HCEC 1CT (cell line): ENCODE results near the gene ADCY2.

Experiments used
- DNase-seq: peaks from one replicate; pipeline ENCODE4 v3.0.0-alpha.2; 2017

Gene ADCY2

GRCh38 chr5:7849681-7850394, 453.9 kb downstream of the ADCY2 start:
- DNase-seq = no peak

GRCh38 chr5:7850395-7851239, 454.7 kb downstream of the ADCY2 start, which contains the start of gene CFAP90:
TSS of gene CFAP90 (minus strand) at chr5:7851133. CDS start at chr5:7851021, 112 bp downstream.
- DNase-seq = no peak

GRCh38 chr5:7851240-7851592, 455.3 kb downstream of the ADCY2 start:
- DNase-seq = no peak

- no peak for DNase-seq
These were observed 455.8 kb downstream of the ADCY2 start for GRCh38 chr5:7851617-7852289.

- DNase-seq = no peak
These were observed 456.6 kb downstream of the ADCY2 start for GRCh38 chr5:7852542-7852941.

GRCh38 chr5:7852988-7853387, 457.1 kb downstream of the ADCY2 start:
- no peak for DNase-seq

GRCh38 chr5:7855611-7856010, 459.7 kb downstream of the ADCY2 start:
- no peak for DNase-seq

- DNase-seq = peak; percentile 34
These were observed 460.9 kb downstream of the ADCY2 start for GRCh38 chr5:7856855-7857254.

GRCh38 chr5:7857361-7857760, 461.4 kb downstream of the ADCY2 start:
- DNase-seq = no peak

- no peak for DNase-seq
These were observed 462.1 kb downstream of the ADCY2 start for GRCh38 chr5:7857926-7858632.

GRCh38 chr5:7866196-7866595, 470.3 kb downstream of the ADCY2 start:
- no peak for DNase-seq

- DNase-seq = no peak
These were observed 471.3 kb downstream of the ADCY2 start for GRCh38 chr5:7867260-7867659.

GRCh38 chr5:7868427-7868772, 472.5 kb downstream of the ADCY2 start:
- no peak for DNase-seq

- DNase-seq = peak; percentile 92
These were observed 473.0 kb downstream of the ADCY2 start, which contains the start of the genes FASTKD3 and MTRR for GRCh38 chr5:7868773-7869473. TSS of gene FASTKD3 (minus strand) at chr5:7869031. CDS start at chr5:7868083, 948 bp downstream. TSS of gene MTRR (plus strand) at chr5:7869148. CDS start at chr5:7870795, 1,647 bp downstream.

GRCh38 chr5:7869474-7870136, 473.7 kb downstream of the ADCY2 start:
- peak; percentile 6 for DNase-seq

- no peak for DNase-seq
These were observed 475.7 kb downstream of the ADCY2 start for GRCh38 chr5:7871653-7872052.

GRCh38 chr5:7872517-7873130, 476.7 kb downstream of the ADCY2 start:
- no peak for DNase-seq

GRCh38 chr5:7873216-7873615, 477.3 kb downstream of the ADCY2 start:
- DNase-seq = no peak

- no peak for DNase-seq
These were observed 478.7 kb downstream of the ADCY2 start for GRCh38 chr5:7874639-7875038.

- no peak for DNase-seq
These were observed 479.2 kb downstream of the ADCY2 start for GRCh38 chr5:7875151-7875550.

GRCh38 chr5:7876867-7877266, 480.9 kb downstream of the ADCY2 start:
- DNase-seq = peak; percentile 62
